Activated CD8-positive, alpha-beta memory T cell treated with anti-CD3 and anti-CD28 coated beads, Interleukin-2, amount 50 U/mL, for 1 hour (primary cell): ENCODE data around the gene NPRL2.
A peak's percentile ranks its signal among the peaks of the same experiment; 100 is the strongest.

Experiments used
- DNase-seq: peaks from one replicate; pipeline ENCODE4 v3.0.0-alpha.2; 2020; ENCODE audit errors: extremely low read depth

The NPRL2 gene

GRCh38 chr3:50373146-50374051 lies 22.8 kb upstream of the NPRL2 start:
- DNase-seq, result no peak

DNA sequence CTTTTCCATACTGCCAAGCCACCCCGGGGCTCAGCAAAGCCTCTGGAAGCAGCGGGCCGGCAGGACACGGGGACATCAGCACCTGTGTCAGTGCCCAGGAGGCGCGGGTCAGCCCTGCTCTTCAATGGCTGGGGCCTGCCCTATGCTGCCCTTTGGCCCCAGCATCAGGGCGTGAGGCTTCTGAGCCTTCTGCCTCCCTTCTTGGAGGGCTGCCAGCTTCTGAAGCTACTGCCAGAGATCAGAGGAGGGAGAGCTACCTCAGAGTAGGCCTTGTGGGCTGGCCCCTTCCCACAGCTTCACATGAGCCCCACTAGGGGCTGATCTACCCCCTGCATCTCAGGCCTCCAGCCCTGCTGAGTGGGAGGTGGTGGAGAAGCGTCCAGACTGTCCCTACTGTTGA lies 21.8 kb upstream of the NPRL2 start:
- DNase-seq, result no peak

- no peak for DNase-seq
Measured at GRCh38 chr3:50371133-50371685, 20.6 kb upstream of the NPRL2 start.

DNA sequence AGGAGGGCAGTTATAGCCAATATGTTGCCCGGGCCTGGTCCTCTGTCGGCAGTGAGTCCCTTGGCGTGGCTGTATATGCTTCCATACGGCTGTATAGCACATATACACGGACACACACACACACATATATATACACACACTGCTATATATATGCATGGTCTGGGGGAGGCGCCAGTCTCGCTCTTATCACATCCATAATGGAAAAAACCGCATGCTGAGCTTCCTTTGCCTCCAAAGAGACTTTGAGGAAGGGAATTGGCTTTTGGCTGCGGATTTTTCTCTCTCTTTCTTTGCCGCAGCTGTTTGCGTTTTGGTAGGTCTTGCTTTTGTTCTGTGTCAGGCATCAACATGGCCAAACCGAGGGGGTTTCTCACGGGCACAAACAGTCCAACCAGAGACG lies 20.0 kb upstream of the NPRL2 start:
- no peak for DNase-seq

GRCh38 chr3:50369012-50369670 lies 18.6 kb upstream of the NPRL2 start:
- DNase-seq, result no peak

DNA sequence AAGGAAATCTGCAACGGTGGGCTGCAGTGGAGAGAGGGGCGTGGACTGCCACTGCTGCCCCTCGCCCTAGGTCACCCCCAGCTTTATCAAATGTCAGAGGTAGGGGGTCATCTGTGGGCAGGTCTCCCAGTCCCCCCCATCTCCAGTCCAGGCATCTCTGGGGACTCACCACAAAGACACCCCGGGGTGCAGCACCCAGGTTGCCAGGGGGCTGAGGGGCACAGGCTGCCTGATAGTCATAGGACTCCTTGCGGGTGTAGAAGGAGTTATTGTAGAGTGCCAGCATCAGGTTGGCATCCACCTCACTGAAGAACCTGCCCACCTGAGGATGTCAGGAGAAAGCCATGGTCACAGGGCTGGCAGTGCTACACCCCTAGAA lies 15.3 kb upstream of the NPRL2 start:
- DNase-seq, result no peak

DNA sequence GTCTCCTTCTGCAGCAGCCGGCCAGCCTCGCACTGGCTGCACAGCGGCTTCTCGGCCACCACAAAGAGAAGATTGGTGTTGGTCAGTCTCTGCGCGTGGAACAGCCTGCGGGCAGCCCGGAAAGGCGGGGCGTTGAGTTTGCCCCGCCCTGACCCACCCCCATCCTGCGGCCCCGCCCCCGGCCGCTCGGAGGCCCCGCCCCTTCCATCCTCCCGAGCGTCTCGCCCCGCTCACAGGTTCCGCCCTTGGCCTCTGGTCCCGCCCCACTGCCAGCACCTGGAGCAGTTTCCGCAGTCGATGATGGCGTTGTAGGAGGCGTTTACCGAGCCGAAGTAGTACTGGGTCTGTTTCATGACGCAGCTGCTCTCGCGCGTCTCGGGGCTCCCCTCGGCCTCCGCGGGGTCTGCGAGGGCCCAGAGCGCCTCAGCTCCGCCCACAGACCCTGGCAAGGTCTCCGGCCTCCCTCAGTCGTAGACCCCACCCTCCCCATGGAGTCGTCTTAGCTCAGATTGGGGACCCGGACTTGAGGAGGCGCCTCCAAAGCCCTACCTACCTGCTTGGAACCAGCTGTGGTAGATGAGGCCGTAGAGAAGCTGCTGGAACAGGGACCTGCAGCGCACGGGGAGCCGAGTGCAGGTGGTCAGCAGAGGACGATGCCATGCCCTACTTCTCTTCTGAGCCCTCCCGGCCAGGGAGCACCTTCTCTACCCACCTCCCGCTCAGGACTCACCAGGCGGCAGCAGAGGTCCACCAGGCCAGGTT lies 14.7 kb upstream of the NPRL2 start:
- DNase-seq, result peak; percentile 91

- DNase-seq, result no peak
Measured at GRCh38 chr3:50364573-50365079, 14.1 kb upstream of the NPRL2 start.

DNA sequence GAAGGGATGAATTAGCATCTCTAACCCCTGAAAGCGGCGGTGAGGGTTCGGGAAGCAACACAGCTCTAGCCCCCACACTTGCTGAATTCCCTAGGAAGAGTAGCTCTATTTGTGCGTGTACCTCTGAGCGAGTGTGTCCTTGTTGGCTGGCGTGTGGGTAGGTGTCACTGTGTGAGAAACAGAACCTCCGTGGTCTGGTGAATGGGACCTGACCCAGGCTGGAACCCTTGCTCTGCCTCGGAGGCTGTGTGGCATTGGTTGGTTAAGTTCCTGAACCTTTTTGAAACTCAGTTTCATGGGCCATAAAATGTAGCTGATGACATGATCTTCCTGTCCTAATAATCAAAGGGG lies 9.2 kb upstream of the NPRL2 start:
- DNase-seq, result no peak

GRCh38 chr3:50358911-50359759 lies 8.6 kb upstream of the NPRL2 start, which contains the start of gene TMEM115:
TMEM115 (minus strand) TSS chr3:50359521; CDS start chr3:50359063, 458 bp downstream.
- peak; percentile 91 for DNase-seq

DNA sequence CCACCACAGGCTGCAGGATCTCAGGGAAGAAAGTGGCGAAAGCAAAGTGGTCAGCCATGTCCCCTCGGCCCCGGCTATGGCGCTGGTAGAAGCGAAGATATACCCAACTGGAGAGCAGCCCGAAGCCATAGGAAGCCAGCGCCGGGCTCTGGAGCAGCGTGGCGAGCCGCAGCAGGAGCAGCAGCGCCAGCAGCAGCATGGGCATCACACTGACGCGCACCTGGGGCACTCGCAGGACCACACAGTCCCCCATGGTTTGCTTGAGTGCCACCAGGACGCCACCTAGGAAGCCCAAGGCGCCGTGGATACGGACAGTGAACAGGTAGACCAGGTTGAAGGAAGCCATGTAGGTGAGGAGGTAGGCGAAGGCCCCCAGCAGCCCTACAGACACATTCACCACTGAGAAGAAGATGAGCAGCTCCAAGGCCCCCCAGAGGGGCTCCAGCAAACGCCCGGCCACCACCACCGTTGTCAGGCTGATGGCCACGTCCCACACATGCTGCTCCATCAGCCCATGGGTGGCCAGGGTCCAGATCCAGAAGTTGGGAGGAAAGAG lies 7.9 kb upstream of the NPRL2 start:
- no peak for DNase-seq

- DNase-seq, result no peak
Measured at GRCh38 chr3:50357481-50357880, 6.9 kb upstream of the NPRL2 start.

GRCh38 chr3:50356553-50356952 lies 6.0 kb upstream of the NPRL2 start:
- no peak for DNase-seq

- no peak for DNase-seq
Measured at GRCh38 chr3:50355829-50356552, 5.4 kb upstream of the NPRL2 start.

DNA sequence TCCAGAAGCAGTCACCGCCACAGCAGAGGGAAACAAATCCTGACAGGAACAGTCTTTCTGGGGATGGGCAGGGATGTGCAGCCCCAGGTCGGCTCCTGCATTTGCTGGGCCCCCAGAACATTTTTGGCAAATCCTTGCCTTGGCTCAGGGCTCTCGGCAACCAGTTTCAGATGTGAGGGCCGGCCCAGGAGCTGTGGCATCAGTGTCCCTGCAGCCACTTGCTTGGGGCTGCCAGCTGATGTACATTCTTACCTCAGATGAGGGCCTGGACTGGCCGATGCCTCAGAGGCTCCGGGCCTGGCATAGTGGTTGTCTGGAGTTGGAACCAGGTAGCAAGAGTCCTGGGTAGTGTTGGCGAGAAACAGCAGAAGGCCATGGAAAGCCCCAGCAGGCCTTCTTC lies 4.3 kb upstream of the NPRL2 start:
- no peak for DNase-seq

GRCh38 chr3:50354186-50354764 lies 3.7 kb upstream of the NPRL2 start:
- no peak for DNase-seq

DNA sequence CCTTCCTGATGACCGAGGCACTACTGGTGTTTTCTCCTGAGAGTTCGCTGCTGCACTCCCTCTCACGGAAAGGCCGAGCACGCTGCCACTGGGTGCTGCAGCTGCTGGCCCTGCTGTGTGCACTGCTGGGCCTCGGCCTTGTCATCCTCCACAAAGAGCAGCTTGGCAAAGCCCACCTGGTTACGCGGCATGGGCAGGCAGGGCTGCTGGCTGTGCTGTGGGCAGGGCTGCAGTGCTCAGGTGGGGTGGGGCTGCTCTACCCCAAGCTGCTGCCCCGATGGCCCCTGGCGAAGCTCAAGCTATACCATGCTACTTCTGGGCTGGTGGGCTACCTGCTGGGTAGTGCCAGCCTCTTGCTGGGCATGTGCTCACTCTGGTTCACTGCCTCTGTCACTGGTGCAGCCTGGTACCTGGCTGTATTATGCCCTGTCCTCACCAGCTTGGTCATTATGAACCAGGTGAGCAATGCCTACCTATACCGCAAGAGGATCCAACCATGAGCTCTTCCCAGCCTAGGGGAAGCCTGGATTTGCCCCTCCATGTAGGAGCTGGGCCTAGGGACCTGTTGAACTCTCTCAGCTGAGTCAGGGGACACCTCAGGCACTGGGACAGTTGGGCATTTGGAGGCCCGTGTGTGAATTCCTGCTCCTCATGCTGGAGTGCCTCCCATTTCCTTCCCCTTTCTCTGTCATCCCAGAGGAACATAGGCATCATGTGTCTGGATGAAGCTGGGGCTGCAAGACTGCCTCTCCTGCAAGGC lies 2.9 kb upstream of the NPRL2 start:
- DNase-seq, result no peak

GRCh38 chr3:50352781-50353180 lies 2.2 kb upstream of the NPRL2 start:
- no peak for DNase-seq

- DNase-seq, result no peak
Measured at GRCh38 chr3:50351323-50351697, 735 bp upstream of the NPRL2 start.
